DOHH2 (cell line): ENCODE results near the gene SLC43A2.

Experiments used
- H3F3A ChIP-seq: fragments of 200-600 bp; sonication (generic), shearing (Covaris generic); 2 replicates; pipeline ENCODE4 v1.6.0; 2016; ENCODE audit warnings: antibody characterized with exemption, mild to moderate bottlenecking; ENCODE audit not compliant: control insufficient read depth, insufficient read depth
- H3K27ac ChIP-seq: fragments of 200-600 bp; sonication (generic); 2 replicates; pipeline ENCODE4 v1.5.1; 2014; ENCODE audit warnings: low read depth, mild to moderate bottlenecking, low read length, moderate library complexity
- H3K27me3 ChIP-seq: fragments of 200-600 bp; sonication (generic); 2 replicates; pipeline ENCODE4 v1.6.1; 2014; ENCODE audit warnings: mild to moderate bottlenecking, low read length, mixed read lengths; ENCODE audit not compliant: control insufficient read depth
- H3K36me3 ChIP-seq: fragments of 200-600 bp; sonication (generic); 2 replicates; pipeline ENCODE4 v1.6.1; 2014; ENCODE audit warnings: mild to moderate bottlenecking, low read length, moderate library complexity, mixed read lengths; ENCODE audit not compliant: control insufficient read depth
- H3K4me1 ChIP-seq: fragments of 200-600 bp; sonication (generic); 2 replicates; pipeline ENCODE4 v1.6.1; 2014; ENCODE audit warnings: mild to moderate bottlenecking, low read length, mixed read lengths; ENCODE audit not compliant: control insufficient read depth
- H3K4me2 ChIP-seq: fragments of 200-600 bp; sonication (generic); 2 replicates; pipeline ENCODE4 v1.6.0; 2014; ENCODE audit warnings: mild to moderate bottlenecking, low read length, moderate library complexity
- H3K4me3 ChIP-seq: fragments of 200-600 bp; sonication (generic); 2 replicates; pipeline ENCODE4 v1.5.1; 2014; ENCODE audit warnings: mild to moderate bottlenecking, low read length, mixed read lengths
- H3K79me2 ChIP-seq: fragments of 200-600 bp; sonication (generic); 2 replicates; pipeline ENCODE4 v1.6.1; 2014; ENCODE audit warnings: mild to moderate bottlenecking, low read length, mixed read lengths; ENCODE audit not compliant: control insufficient read depth
- H3K9me2 ChIP-seq: fragments of 200-600 bp; sonication (generic); replicated peaks from 2 replicates; pipeline ENCODE4 v1.6.1; 2014; ENCODE audit warnings: mild to moderate bottlenecking, low read length, mixed read lengths; ENCODE audit not compliant: control insufficient read depth
- H3K9me3 ChIP-seq: fragments of 200-600 bp; sonication (generic); 2 replicates; pipeline ENCODE4 v1.6.1; 2014; ENCODE audit warnings: antibody characterized with exemption, low read length, mixed read lengths; ENCODE audit not compliant: control insufficient read depth, insufficient read depth
- H4K20me1 ChIP-seq: fragments of 200-600 bp; sonication (generic); 2 replicates; pipeline ENCODE4 v1.6.0; 2014; ENCODE audit warnings: low read depth, mild to moderate bottlenecking, antibody characterized with exemption, low read length, moderate library complexity; ENCODE audit not compliant: control insufficient read depth, insufficient read depth
- EZH2phosphoT487 ChIP-seq: fragments of 200-600 bp; sonication (generic); IDR thresholded peaks from 2 replicates; pipeline ENCODE4 v1.6.1; 2017; ENCODE audit warnings: borderline replicate concordance, mild to moderate bottlenecking, antibody characterized with exemption, low read length, moderate library complexity, mixed read lengths
- TF ChIP-seq, protein P1 (sequence below): fragments of 200-600 bp; sonication (generic); IDR thresholded peaks from one replicate; pipeline ENCODE4 v1.5.1; 2014; ENCODE audit warnings: antibody characterized with exemption, mild to moderate bottlenecking, low read depth, low read length; ENCODE audit not compliant: poor library complexity, severe bottlenecking

Gene SLC43A2

DNA sequence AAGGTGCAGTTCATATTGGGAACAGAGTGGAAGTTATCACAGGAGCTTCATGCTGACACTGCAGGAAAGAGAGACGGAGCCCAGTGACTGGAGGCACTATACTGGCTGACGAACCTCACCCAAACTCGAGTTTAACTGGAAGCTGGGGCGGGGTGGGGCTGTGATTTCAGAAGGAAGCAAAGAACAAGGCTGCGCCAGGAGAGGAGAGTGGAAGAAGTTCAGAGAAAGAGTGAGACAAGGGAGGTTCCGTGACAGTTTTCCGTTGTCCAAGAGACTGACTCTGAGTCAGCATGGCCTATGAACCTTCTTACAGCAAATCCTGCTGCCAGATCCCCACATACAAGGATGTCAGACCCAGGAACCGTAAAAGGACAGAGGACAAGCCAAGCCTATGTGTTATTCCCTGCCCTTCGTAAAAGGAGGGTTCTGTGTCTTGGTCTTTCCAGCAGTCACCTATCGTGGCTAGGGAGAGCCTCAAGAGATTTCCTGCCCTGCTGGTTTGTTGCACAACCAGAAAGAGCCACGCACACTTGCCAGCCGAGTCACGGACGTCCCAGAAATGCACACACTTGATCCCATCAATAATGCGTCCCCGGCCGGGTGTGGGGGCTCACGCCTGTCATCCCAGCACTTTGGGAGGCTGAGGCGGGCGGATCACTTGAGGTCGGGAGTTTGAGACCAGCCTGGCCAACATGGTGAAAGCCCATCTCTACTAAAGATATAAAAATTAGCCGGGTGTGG is 71.1 kb downstream of the SLC43A2 start:
- Histone ChIP-seq H3F3A (peaks cover 9% of the 10 kb centered on the region; the same call in 1 of the 2 replicates), H3K27me3 (no peaks in the 10 kb centered on the region), H3K9me2 (no peaks in the 10 kb centered on the region), H3K9me3 (no peaks in the 10 kb centered on the region), H3K4me1 (peaks cover 52% of the 10 kb centered on the region), H3K4me3 (no peak overlapping the region), H3K27ac (no peak overlapping the region), H3K4me2 (no peak overlapping the region), H3K36me3 (peaks cover 73% of the 10 kb centered on the region), H4K20me1 (peaks cover 30% of the 10 kb centered on the region), H3K79me2 (peaks cover 93% of the 10 kb centered on the region)
- TF ChIP-seq EZH2phosphoT487 = no peak
- TF ChIP-seq, protein P1, sequence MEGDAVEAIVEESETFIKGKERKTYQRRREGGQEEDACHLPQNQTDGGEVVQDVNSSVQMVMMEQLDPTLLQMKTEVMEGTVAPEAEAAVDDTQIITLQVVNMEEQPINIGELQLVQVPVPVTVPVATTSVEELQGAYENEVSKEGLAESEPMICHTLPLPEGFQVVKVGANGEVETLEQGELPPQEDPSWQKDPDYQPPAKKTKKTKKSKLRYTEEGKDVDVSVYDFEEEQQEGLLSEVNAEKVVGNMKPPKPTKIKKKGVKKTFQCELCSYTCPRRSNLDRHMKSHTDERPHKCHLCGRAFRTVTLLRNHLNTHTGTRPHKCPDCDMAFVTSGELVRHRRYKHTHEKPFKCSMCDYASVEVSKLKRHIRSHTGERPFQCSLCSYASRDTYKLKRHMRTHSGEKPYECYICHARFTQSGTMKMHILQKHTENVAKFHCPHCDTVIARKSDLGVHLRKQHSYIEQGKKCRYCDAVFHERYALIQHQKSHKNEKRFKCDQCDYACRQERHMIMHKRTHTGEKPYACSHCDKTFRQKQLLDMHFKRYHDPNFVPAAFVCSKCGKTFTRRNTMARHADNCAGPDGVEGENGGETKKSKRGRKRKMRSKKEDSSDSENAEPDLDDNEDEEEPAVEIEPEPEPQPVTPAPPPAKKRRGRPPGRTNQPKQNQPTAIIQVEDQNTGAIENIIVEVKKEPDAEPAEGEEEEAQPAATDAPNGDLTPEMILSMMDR = no peak

DNA sequence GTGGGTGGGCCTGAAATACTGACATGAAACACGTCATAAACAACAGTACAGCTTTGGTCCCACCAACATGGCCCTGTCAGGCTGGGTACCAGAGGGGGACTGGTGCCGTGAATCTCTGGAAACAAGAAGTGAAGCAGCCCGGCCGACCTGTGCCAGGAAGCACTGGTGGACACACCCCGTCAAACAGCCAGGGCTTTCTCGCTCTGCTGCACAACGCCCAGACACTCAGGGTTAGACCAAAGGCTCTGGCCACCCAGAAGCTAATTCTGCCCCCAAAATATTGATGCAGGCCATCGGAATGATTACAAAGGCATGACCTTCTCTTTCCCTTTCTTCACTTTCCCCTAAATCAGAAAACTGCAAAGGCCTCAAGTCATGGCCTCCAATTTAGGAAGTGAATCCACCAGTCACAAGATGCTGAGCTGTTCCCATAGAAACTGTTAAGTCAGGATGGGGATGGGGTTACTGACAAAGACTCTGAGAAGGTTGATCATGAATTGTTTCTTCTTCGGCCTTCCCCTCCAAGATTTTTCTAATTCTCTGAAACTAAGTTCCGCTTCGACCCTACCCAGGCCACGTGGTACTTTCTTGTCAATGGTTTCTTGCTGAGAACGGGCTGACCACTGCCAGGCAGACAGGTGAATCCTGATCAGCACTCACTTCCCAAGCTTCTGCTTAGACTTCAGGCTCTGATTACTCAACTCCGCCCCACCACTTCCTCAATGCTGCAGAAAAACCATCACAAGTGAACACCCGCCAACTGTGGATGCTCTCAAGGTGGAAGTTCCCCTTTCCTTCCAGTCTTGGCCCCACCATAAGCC is 72.8 kb downstream of the SLC43A2 start:
- Histone ChIP-seq H3K4me3 (peak overlapping the region; percentile 23; the same call in 1 of the 2 replicates), H4K20me1 (peaks cover 22% of the 10 kb centered on the region), H3K27ac (peak overlapping the region; percentile 45; the same call in 1 of the 2 replicates), H3K27me3 (no peaks in the 10 kb centered on the region), H3F3A (peaks cover 9% of the 10 kb centered on the region; the same call in 1 of the 2 replicates), H3K9me2 (no peaks in the 10 kb centered on the region), H3K79me2 (peaks cover 78% of the 10 kb centered on the region), H3K4me2 (peak overlapping the region; percentile 54), H3K4me1 (peaks cover 44% of the 10 kb centered on the region), H3K9me3 (no peaks in the 10 kb centered on the region), H3K36me3 (peaks cover 83% of the 10 kb centered on the region)
- TF ChIP-seq, protein P1 = no peak
- no peak for TF ChIP-seq EZH2phosphoT487

DNA sequence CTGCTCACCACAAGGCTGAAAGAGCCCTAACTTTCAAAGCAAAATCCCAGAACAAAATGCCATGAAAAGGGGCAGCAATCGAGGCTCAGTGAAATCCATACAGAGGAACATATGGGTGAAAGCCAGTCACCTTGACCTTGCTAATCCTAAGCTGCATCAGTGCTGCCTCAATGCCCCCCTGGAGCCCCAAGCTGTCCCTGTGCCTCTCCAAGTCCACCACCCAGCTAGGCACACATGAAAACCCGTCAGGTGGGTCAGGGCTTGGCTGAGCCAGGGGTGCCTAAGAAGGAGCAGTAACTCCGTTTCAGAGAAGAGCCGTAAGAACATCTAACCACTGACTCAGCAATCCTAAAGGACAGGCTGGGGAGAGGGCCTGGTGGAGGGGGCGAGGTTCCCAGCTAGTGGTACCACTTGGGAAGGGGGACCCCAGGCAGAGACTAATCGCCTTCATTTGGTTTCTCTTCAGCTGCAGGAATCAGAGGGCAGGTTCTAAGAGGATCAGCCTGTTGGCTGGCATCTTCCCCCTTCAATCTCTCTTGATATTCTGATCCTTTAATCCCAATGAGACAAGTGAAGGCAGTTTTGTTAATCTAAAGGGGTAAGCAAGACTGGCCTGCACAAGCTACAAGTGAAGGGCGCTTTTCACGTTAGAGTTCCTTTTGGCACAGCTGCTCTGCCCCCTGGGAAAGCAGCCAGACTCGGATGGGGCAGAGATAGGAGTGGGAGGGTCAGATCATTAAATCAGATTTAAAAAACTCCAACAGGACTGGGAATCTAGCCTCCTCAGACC is 73.7 kb downstream of the SLC43A2 start:
- no peak overlapping the region for H3K4me2 ChIP-seq

More for the DNA sequence above, 73.7 kb downstream of the SLC43A2 start:
- peaks cover 13% of the 10 kb centered on the region for H4K20me1 ChIP-seq
- H3K4me1 ChIP-seq = peaks cover 35% of the 10 kb centered on the region
- peaks cover 68% of the 10 kb centered on the region for H3K79me2 ChIP-seq
- no peaks in the 10 kb centered on the region for H3K9me2 ChIP-seq
- H3F3A ChIP-seq = peaks cover 9% of the 10 kb centered on the region; the same call in 1 of the 2 replicates
- H3K9me3 ChIP-seq = no peaks in the 10 kb centered on the region
- H3K4me3 ChIP-seq = no peak overlapping the region
- H3K27me3 ChIP-seq = no peaks in the 10 kb centered on the region
- peaks cover 83% of the 10 kb centered on the region for H3K36me3 ChIP-seq
- no peak overlapping the region for H3K27ac ChIP-seq
- TF ChIP-seq EZH2phosphoT487 = no peak
- TF ChIP-seq, protein P1 = no peak
